HG03159 (cell line): ENCODE measurements around the gene DCDC2B.
"Not testable (repeated sequence)": the region's sequence is repeated elsewhere in the genome, so short reads cannot be mapped to it uniquely, and the experiment has no call there.

Experiments used
- ATAC-seq: cut with Tn5 transposase; IDR thresholded peaks from one replicate; pipeline ENCODE4 v1.9.1; 2021; ENCODE audit warnings: mild to moderate bottlenecking, moderate library complexity; ENCODE audit not compliant: unreplicated experiment

The DCDC2B gene

GRCh38 chr1:32255072-32256071 lies 46.5 kb downstream of the DCDC2B start:
- ATAC-seq, result no peak

GRCh38 chr1:32256473-32257226 lies 47.8 kb downstream of the DCDC2B start:
- no peak for ATAC-seq

DNA sequence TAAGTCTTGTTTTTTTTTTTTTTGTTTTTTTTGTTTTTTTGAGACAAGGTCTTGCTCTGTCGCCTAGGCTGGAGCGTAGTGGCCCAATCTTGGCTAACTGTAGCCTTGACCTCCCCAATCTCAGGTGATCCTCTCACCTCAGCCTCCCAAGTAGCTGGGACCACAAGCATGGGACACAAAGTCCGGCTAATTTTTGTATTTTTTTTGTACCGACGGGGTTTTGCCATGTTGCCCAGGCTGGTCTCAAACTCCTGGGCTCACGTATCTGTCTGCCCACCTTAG lies 48.3 kb downstream of the DCDC2B start:
- ATAC-seq, result no peak

DNA sequence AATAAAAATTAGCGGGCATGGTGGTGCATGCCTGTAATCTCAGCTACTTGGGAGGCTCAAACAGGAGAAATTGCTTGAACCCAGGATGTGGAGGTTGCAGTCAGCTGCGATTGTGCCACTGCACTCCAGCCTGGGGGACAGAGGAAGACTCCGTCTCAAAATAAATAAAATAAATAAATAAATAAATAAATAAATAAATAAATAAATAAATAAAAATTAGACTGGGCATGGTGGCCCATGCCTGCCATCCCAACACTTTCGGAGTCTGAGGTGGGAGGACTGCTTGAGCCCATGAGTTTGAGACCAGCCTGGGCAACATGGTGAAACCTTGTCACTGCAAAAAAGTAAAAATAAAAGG lies 54.3 kb downstream of the DCDC2B start:
- ATAC-seq, result not testable (repeated sequence)

DNA sequence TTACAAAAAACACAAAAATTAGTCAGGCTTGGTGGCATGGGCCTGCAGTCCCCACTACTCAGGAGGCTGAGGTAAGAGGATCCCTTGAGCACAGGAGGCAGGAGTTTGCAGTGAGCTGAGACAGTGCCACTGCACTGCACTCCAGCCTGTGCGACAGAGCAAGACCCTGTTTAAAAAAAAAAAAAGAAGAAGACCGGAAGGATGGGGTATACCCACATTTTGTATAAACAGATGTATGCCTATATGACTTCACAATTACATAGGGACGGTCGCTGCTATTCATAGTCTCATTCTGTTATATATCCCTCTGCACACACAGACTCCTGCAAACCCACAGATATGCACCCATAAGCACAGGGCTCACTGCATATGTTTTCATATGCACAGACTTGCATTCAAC lies 54.9 kb downstream of the DCDC2B start:
- no peak for ATAC-seq
